K562 (cell line): ENCODE results near the gene TUBB4B. TPM values are rescaled to one million over a fixed set of nuclear protein-coding genes. Genes with fewer than 3 reads are reported as not detected.

Experiments
- EP400 ChIP-seq: fragments of 450-650 bp; IDR thresholded peaks from 2 replicates; pipeline ENCODE4 v1.6.1; 2017; ENCODE audit warnings: antibody characterized with exemption, mild to moderate bottlenecking, moderate library complexity
- JUN ChIP-seq, 2 experiments: sonication (generic) in 1 of 2; formaldehyde crosslinking in 1 of 2; IDR thresholded peaks; 2 replicates each; pipeline versions ENCODE4 v1.6.1 to v1.8.0; 2012 to 2022; ENCODE audit warnings: borderline replicate concordance in 2 of 2, mild to moderate bottlenecking in 2 of 2, improper control_type of control experiment in 1 of 2, low read depth in 1 of 2, low read length in 1 of 2, missing genetic modification reagents in 1 of 2
- L3MBTL2 ChIP-seq: fragments of 450-650 bp; IDR thresholded peaks from 2 replicates; pipeline ENCODE4 v1.6.1; 2016; ENCODE audit warnings: mild to moderate bottlenecking, moderate library complexity
- polyA plus RNA-seq, 8 experiments: library from polyadenylated mRNA; depleted of rRNA in 4 of 8; stranded (reverse) in 5 of 8; unstranded in 3 of 8; fragments of >200 nt; fragmentation: Nextera tagmentation in 2 of 8; fragmentation: Illumina TruSeq in 1 of 8; extraction: Ambion mirVana in 2 of 8; extraction: Trizol in 1 of 8; gene quantifications; 2 replicates each; pipeline versions ENCODE4 v1.2.1 to v1.2.3, GENCODE V29; 2011 to 2014; ENCODE audit warnings: inconsistent platforms in 1 of 8, missing spikeins in 1 of 8
- total RNA-seq, 7 experiments: library from RNA; depleted of rRNA in 6 of 7; stranded (reverse); fragments of >200 nt in 6 of 7; fragmentation: Illumina TruSeq in 2 of 7; extraction: Trizol in 2 of 7; gene quantifications; 2 replicates each; pipeline versions ENCODE4 v1.2.1 to v1.2.3, GENCODE V29; 2011 to 2021; ENCODE audit warnings: low replicate concordance in 1 of 7
- TF ChIP-seq, protein P1 (sequence below), 2 experiments: fragments of 450-650 bp; formaldehyde crosslinking in 1 of 2; IDR thresholded peaks; 2 replicates each; pipeline versions ENCODE4 v1.4.0 to v1.6.1; 2014 to 2020; ENCODE audit warnings: mild to moderate bottlenecking in 2 of 2, borderline replicate concordance in 1 of 2, low read depth in 1 of 2
- TF ChIP-seq, protein P2 (sequence below): fragments of 450-650 bp; IDR thresholded peaks from 2 replicates; pipeline ENCODE4 v1.6.1; 2016; ENCODE audit warnings: mild to moderate bottlenecking, moderate library complexity

Gene TUBB4B
- total and polyA plus RNA-seq, 9 of the 15 experiments (the other 6 are each of a cell fraction or from before 2014, with no cell fraction given) = 24.1 to 443 (median 268) TPM

DNA sequence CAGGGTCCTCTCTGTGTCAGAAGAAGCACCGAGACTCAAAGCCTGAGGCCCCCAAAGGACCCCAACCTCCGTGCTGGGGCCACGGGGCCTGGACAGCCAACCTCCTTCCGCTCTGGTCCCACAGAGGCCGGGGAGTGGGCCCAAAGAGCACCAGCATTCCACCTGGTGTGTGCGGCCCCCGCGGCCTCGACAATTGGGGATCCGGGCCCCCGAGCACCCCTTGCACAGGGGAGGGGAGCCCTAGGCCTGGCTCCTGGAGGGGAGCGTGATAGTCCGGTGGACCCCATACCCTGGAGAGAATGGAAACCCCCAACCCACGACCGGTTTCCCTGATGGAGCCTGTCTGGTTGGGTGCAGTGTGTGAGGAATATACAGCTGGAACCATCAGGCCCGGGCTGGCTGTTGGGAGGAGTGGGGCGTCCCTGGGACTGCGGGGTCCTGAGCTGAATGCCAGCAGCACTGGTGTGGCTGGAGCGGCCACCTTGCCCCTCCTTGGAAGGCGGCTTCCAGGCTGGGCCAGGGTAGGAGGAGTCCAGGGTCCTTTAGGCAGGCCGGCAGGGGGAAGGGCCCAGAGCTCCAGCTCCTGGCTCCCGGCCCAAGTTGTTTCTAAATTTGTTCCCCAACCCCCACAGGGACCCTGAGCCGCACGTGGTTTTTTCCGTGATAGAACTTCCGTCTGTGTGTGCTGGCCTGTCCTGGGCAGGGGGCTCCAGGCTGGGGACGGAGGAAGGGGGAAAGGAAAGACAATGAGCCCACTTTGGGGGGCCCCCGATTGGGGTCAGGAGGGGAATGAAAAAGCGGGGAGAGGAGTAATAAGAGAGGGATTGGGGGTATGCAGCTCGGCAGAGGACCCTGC, 35.6 kb downstream of the TUBB4B start (continued):
- TF ChIP-seq, protein P1, sequence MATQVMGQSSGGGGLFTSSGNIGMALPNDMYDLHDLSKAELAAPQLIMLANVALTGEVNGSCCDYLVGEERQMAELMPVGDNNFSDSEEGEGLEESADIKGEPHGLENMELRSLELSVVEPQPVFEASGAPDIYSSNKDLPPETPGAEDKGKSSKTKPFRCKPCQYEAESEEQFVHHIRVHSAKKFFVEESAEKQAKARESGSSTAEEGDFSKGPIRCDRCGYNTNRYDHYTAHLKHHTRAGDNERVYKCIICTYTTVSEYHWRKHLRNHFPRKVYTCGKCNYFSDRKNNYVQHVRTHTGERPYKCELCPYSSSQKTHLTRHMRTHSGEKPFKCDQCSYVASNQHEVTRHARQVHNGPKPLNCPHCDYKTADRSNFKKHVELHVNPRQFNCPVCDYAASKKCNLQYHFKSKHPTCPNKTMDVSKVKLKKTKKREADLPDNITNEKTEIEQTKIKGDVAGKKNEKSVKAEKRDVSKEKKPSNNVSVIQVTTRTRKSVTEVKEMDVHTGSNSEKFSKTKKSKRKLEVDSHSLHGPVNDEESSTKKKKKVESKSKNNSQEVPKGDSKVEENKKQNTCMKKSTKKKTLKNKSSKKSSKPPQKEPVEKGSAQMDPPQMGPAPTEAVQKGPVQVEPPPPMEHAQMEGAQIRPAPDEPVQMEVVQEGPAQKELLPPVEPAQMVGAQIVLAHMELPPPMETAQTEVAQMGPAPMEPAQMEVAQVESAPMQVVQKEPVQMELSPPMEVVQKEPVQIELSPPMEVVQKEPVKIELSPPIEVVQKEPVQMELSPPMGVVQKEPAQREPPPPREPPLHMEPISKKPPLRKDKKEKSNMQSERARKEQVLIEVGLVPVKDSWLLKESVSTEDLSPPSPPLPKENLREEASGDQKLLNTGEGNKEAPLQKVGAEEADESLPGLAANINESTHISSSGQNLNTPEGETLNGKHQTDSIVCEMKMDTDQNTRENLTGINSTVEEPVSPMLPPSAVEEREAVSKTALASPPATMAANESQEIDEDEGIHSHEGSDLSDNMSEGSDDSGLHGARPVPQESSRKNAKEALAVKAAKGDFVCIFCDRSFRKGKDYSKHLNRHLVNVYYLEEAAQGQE (IDR thresholded peaks at IDR 0.05; ENCODE audit: borderline replicate concordance) = 0 out of 2 replicates have a peak, but pooled peaks have one; percentile 25
- TF ChIP-seq, protein P1 (CRISPR knock-in tag; IDR thresholded peaks at IDR 0.05; ENCODE audit: low read depth) = 0 out of 2 replicates have a peak, but pooled peaks have one; percentile 11
- TF ChIP-seq, protein P2, sequence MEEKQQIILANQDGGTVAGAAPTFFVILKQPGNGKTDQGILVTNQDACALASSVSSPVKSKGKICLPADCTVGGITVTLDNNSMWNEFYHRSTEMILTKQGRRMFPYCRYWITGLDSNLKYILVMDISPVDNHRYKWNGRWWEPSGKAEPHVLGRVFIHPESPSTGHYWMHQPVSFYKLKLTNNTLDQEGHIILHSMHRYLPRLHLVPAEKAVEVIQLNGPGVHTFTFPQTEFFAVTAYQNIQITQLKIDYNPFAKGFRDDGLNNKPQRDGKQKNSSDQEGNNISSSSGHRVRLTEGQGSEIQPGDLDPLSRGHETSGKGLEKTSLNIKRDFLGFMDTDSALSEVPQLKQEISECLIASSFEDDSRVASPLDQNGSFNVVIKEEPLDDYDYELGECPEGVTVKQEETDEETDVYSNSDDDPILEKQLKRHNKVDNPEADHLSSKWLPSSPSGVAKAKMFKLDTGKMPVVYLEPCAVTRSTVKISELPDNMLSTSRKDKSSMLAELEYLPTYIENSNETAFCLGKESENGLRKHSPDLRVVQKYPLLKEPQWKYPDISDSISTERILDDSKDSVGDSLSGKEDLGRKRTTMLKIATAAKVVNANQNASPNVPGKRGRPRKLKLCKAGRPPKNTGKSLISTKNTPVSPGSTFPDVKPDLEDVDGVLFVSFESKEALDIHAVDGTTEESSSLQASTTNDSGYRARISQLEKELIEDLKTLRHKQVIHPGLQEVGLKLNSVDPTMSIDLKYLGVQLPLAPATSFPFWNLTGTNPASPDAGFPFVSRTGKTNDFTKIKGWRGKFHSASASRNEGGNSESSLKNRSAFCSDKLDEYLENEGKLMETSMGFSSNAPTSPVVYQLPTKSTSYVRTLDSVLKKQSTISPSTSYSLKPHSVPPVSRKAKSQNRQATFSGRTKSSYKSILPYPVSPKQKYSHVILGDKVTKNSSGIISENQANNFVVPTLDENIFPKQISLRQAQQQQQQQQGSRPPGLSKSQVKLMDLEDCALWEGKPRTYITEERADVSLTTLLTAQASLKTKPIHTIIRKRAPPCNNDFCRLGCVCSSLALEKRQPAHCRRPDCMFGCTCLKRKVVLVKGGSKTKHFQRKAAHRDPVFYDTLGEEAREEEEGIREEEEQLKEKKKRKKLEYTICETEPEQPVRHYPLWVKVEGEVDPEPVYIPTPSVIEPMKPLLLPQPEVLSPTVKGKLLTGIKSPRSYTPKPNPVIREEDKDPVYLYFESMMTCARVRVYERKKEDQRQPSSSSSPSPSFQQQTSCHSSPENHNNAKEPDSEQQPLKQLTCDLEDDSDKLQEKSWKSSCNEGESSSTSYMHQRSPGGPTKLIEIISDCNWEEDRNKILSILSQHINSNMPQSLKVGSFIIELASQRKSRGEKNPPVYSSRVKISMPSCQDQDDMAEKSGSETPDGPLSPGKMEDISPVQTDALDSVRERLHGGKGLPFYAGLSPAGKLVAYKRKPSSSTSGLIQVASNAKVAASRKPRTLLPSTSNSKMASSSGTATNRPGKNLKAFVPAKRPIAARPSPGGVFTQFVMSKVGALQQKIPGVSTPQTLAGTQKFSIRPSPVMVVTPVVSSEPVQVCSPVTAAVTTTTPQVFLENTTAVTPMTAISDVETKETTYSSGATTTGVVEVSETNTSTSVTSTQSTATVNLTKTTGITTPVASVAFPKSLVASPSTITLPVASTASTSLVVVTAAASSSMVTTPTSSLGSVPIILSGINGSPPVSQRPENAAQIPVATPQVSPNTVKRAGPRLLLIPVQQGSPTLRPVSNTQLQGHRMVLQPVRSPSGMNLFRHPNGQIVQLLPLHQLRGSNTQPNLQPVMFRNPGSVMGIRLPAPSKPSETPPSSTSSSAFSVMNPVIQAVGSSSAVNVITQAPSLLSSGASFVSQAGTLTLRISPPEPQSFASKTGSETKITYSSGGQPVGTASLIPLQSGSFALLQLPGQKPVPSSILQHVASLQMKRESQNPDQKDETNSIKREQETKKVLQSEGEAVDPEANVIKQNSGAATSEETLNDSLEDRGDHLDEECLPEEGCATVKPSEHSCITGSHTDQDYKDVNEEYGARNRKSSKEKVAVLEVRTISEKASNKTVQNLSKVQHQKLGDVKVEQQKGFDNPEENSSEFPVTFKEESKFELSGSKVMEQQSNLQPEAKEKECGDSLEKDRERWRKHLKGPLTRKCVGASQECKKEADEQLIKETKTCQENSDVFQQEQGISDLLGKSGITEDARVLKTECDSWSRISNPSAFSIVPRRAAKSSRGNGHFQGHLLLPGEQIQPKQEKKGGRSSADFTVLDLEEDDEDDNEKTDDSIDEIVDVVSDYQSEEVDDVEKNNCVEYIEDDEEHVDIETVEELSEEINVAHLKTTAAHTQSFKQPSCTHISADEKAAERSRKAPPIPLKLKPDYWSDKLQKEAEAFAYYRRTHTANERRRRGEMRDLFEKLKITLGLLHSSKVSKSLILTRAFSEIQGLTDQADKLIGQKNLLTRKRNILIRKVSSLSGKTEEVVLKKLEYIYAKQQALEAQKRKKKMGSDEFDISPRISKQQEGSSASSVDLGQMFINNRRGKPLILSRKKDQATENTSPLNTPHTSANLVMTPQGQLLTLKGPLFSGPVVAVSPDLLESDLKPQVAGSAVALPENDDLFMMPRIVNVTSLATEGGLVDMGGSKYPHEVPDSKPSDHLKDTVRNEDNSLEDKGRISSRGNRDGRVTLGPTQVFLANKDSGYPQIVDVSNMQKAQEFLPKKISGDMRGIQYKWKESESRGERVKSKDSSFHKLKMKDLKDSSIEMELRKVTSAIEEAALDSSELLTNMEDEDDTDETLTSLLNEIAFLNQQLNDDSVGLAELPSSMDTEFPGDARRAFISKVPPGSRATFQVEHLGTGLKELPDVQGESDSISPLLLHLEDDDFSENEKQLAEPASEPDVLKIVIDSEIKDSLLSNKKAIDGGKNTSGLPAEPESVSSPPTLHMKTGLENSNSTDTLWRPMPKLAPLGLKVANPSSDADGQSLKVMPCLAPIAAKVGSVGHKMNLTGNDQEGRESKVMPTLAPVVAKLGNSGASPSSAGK = peak; percentile 84
- TF ChIP-seq L3MBTL2 (peak; percentile 85), JUN (IDR thresholded peaks at IDR 0.05; ENCODE audit: borderline replicate concordance, low read depth, low read length) (peak; percentile 6; the same call in 1 of the 2 replicates), JUN (CRISPR knock-in tag; IDR thresholded peaks at IDR 0.05; ENCODE audit: borderline replicate concordance) (no peak), EP400 (peak; percentile 93)
